H1 (cell line): ENCODE results near the gene CHCHD3. TPM values are rescaled to one million over a fixed set of nuclear protein-coding genes. Genes with fewer than 3 reads are reported as not detected.

ENCODE experiments used
- HDAC6 ChIP-seq: IDR thresholded peaks from one replicate; pipeline ENCODE4 v1.7.1; 2012; ENCODE audit warnings: low read depth, mild to moderate bottlenecking, inconsistent platforms, low read length, moderate library complexity
- KDM5A ChIP-seq: fragments of 200-600 bp; IDR thresholded peaks from 2 replicates; pipeline ENCODE4 v1.7.1; 2012; ENCODE audit warnings: mild to moderate bottlenecking, low read length, inconsistent platforms, mixed read lengths
- RBBP5 ChIP-seq: IDR thresholded peaks from 2 replicates; pipeline ENCODE4 v1.7.1; 2012; ENCODE audit warnings: low read depth, mild to moderate bottlenecking, inconsistent platforms, low read length, moderate library complexity, borderline replicate concordance
- polyA plus RNA-seq, 7 experiments: library from polyadenylated mRNA; depleted of rRNA in 3 of 7; stranded (reverse) in 5 of 7; unstranded in 2 of 7; fragments of >200 nt in 5 of 7; fragments of 200-250 nt in 2 of 7; gene quantifications; 1 replicate in 5 of 7; 2 replicates in 1 of 7; 4 replicates in 1 of 7; pipeline versions ENCODE4 v1.2.1 to v1.2.3, GENCODE V29; 2011 to 2013; ENCODE audit warnings: missing spikeins in 2 of 7, mixed read lengths in 2 of 7
- total RNA-seq: library from RNA; stranded (reverse); fragmentation: NEBNext Ultra II Directional; extraction: Animal tissue kit (Norgen Biotek cat#: 25700); gene quantifications from 2 replicates; pipeline ENCODE4 v1.2.1, GENCODE V29; 2021

Gene CHCHD3
- total and polyA plus RNA-seq, 2 of the 8 experiments (the other 6 are each of a cell fraction or from before 2014, with no cell fraction given), result 42.9 to 137 TPM

DNA sequence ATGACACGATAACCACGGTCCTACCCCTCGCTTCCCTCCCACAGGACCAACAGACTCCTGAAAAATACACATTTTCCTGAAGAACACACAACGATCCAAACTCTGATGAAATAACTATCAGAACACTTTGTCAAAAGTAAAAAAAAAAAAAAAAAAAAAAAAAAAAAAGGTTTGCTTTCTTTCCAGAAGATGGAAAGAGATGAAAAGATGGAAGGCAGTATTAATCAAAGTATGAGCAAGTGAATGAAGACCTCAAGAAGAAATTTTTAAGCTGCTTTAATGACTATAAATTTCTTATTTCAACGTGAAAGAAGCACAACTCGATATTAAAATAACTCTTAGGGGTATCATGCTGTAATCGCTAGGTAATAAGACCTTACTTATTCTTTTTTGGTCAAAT lies 202.3 kb downstream of the CHCHD3 start (continued):
- TF ChIP-seq RBBP5, result no peak
- no peak for TF ChIP-seq HDAC6
- no peak for TF ChIP-seq KDM5A
- TF ChIP-seq, all 59 proteins: peak for 0
